Left colon (tissue), 2 donors: Measurements from ENCODE around the gene PRKN. TPM values are rescaled to one million over a fixed set of nuclear protein-coding genes. Genes with fewer than 3 reads are reported as not detected.

Experiments used
- ATAC-seq: fragments of 200-7000 bp; cut with Tn5 transposase; one replicate; pipeline ENCODE4 v1.9.1; 2020; ENCODE audit warnings: mild to moderate bottlenecking, moderate library complexity
- DNase-seq, 2 donors: peaks; one replicate each; pipeline ENCODE4 v3.0.0-alpha.2; 2020
- intact Hi-C, 2 donors: fragments of 100-400 bp; cut with DNase I in 1 of 2; cut with micrococcal nuclease in 1 of 2; formaldehyde crosslinking; loops; one replicate each; pipeline versions ENCODE4 v1.11.2 to v1.14.0; 2022; cut with DNase I, micrococcal nuclease
- total RNA-seq, 2 donors: library from RNA; stranded (reverse); fragmentation: NEBNext Ultra II Directional; extraction: Animal tissue kit (Norgen Biotek cat#: 25700); gene quantifications; one replicate each; pipeline ENCODE4 v1.2.1, GENCODE V29; 2021
- donor health status: DM: no; HTN: no; CAD: no.
- donor health status: DM: yes; HTN: yes; CAD: no.

PRKN gene
- total RNA-seq, 2 donors from 2014 or later = 5.4 to 5.5 TPM

- DNase-seq = no peak
- intact Hi-C loops = no loop called here
- ATAC-seq = no peak
Observed at GRCh38 chr6:162713974-162714780, 13.4 kb downstream of the PRKN start.

GRCh38 chr6:162712694-162713093 is 14.9 kb downstream of the PRKN start:
- no peak for ATAC-seq
- DNase-seq = no peak
- intact Hi-C loops = no loop called here

- ATAC-seq = no peak
- DNase-seq = no peak
- intact Hi-C loops = no loop called here
Observed at GRCh38 chr6:162711376-162711775, 16.2 kb downstream of the PRKN start.

- intact Hi-C loops = no loop called here
- ATAC-seq = no peak
- DNase-seq = no peak
Observed at GRCh38 chr6:162710936-162711335, 16.6 kb downstream of the PRKN start.

- DNase-seq (no peak), ATAC-seq (no peak)
- intact Hi-C loops = no loop called here
Observed at GRCh38 chr6:162710419-162710818, 17.1 kb downstream of the PRKN start.

GRCh38 chr6:162709431-162709830 is 18.1 kb downstream of the PRKN start:
- intact Hi-C loops = no loop called here
- peak; percentile 84 for ATAC-seq
- no peak for DNase-seq

- no peak for ATAC-seq
- DNase-seq = no peak
- intact Hi-C loops = no loop called here
Observed at GRCh38 chr6:162708971-162709370, 18.6 kb downstream of the PRKN start.

- no peak for ATAC-seq
- intact Hi-C loops = no loop called here
Observed at GRCh38 chr6:162706232-162706631, 21.3 kb downstream of the PRKN start.

GRCh38 chr6:162705736-162706135 is 21.8 kb downstream of the PRKN start:
- ATAC-seq (no peak), DNase-seq (no peak)
- intact Hi-C loops = no loop called here

More at GRCh38 chr6:162706232-162706631, 21.3 kb downstream of the PRKN start:
- DNase-seq = peak; percentile 33 to 35

GRCh38 chr6:162704001-162704400 is 23.6 kb downstream of the PRKN start:
- intact Hi-C loops = no loop called here
- ATAC-seq = no peak

GRCh38 chr6:162702446-162702845 is 25.1 kb downstream of the PRKN start:
- intact Hi-C loops = no loop called here
- DNase-seq (no peak), ATAC-seq (no peak)

More at GRCh38 chr6:162704001-162704400, 23.6 kb downstream of the PRKN start:
- no peak for DNase-seq

GRCh38 chr6:162701551-162701950 is 26.0 kb downstream of the PRKN start:
- intact Hi-C loops = no loop called here
- ATAC-seq = no peak
- DNase-seq = no peak

- DNase-seq = no peak
- ATAC-seq = no peak
- intact Hi-C loops = no loop called here
Observed at GRCh38 chr6:162700966-162701365, 26.6 kb downstream of the PRKN start.

GRCh38 chr6:162699961-162700360 is 27.6 kb downstream of the PRKN start:
- no peak for ATAC-seq
- intact Hi-C loops = no loop called here
- DNase-seq = no peak

GRCh38 chr6:162698440-162698839 is 29.1 kb downstream of the PRKN start:
- no peak for DNase-seq
- intact Hi-C loops = no loop called here
- no peak for ATAC-seq

- no peak for DNase-seq
- intact Hi-C loops = no loop called here
- ATAC-seq = no peak
Observed at GRCh38 chr6:162697872-162698403, 29.6 kb downstream of the PRKN start.

- intact Hi-C loops = no loop called here
- ATAC-seq = no peak
Observed at GRCh38 chr6:162690158-162690557, 37.4 kb downstream of the PRKN start.

GRCh38 chr6:162688751-162689345 is 38.7 kb downstream of the PRKN start:
- no peak for ATAC-seq
- intact Hi-C loops = no loop called here

More at GRCh38 chr6:162690158-162690557, 37.4 kb downstream of the PRKN start:
- DNase-seq = no peak

GRCh38 chr6:162685586-162685985 is 42.0 kb downstream of the PRKN start:
- ATAC-seq (no peak), DNase-seq (no peak)
- intact Hi-C loops = no loop called here

More at GRCh38 chr6:162688751-162689345, 38.7 kb downstream of the PRKN start:
- DNase-seq = no peak

- no peak for ATAC-seq
- intact Hi-C loops = no loop called here
Observed at GRCh38 chr6:162684961-162685360, 42.6 kb downstream of the PRKN start.

More at GRCh38 chr6:162684961-162685360, 42.6 kb downstream of the PRKN start:
- no peak for DNase-seq
